HEK293T (cell line): ENCODE data around the gene MTCH2.

Source experiments
- ARNT ChIP-seq: fragments of 450-650 bp; IDR thresholded peaks from 2 replicates; pipeline ENCODE4 v1.6.1; 2017; ENCODE audit warnings: mild to moderate bottlenecking
- BHLHE40 ChIP-seq: fragments of 450-650 bp; IDR thresholded peaks from 2 replicates; pipeline ENCODE4 v1.6.1; 2016; ENCODE audit warnings: mild to moderate bottlenecking, moderate library complexity, borderline replicate concordance
- CTBP1 ChIP-seq: fragments of 450-650 bp; IDR thresholded peaks from 2 replicates; pipeline ENCODE4 v1.6.1; 2016; ENCODE audit warnings: borderline replicate concordance
- ELF4 ChIP-seq: fragments of 450-650 bp; IDR thresholded peaks from 2 replicates; pipeline ENCODE4 v1.6.1; 2017; ENCODE audit warnings: antibody characterized with exemption
- FOXA1 ChIP-seq: fragments of 450-650 bp; IDR thresholded peaks from 2 replicates; pipeline ENCODE4 v1.6.1; 2016; ENCODE audit warnings: mild to moderate bottlenecking
- FOXK2 ChIP-seq: fragments of 450-650 bp; IDR thresholded peaks from 2 replicates; pipeline ENCODE4 v1.6.1; 2016; ENCODE audit warnings: mild to moderate bottlenecking
- FOXM1 ChIP-seq: fragments of 450-650 bp; IDR thresholded peaks from 2 replicates; pipeline ENCODE4 v1.6.1; 2017; ENCODE audit warnings: mild to moderate bottlenecking, borderline replicate concordance
- HDGF ChIP-seq: fragments of 450-650 bp; IDR thresholded peaks from 2 replicates; pipeline ENCODE4 v1.6.1; 2017; ENCODE audit warnings: antibody characterized with exemption, borderline replicate concordance
- LEF1 ChIP-seq: fragments of 450-650 bp; IDR thresholded peaks from 2 replicates; pipeline ENCODE4 v1.6.1; 2017; ENCODE audit warnings: mild to moderate bottlenecking, borderline replicate concordance
- SP1 ChIP-seq: fragments of 450-650 bp; IDR thresholded peaks from 2 replicates; pipeline ENCODE4 v1.6.1; 2017
- SUZ12 ChIP-seq: fragments of 450-650 bp; IDR thresholded peaks from 2 replicates; pipeline ENCODE4 v1.6.1; 2016; ENCODE audit warnings: mild to moderate bottlenecking
- TARDBP ChIP-seq: fragments of 450-650 bp; IDR thresholded peaks from 2 replicates; pipeline ENCODE4 v1.6.1; 2016
- TF ChIP-seq, protein P1 (sequence below): fragments of 450-650 bp; IDR thresholded peaks from 2 replicates; pipeline ENCODE4 v1.6.1; 2016

DNA sequence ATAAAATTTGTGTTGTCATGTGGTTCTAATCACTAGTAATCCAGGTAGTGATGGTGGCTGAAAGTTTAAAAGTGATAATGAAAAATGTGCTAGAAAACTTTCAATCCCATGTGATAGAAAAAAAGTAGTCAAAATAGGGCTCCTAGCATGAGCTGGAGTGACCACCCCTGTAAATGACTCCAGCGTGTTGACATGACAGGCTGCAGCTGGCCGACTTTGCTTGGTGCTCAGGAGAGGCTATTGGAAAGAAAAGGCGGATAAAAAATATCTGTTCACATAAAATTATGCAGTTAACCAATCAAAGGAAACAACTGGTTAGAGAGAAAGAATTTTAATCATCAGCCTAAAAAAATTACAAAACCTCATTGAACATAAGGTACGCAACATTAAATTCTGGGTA is 16.9 kb upstream of the MTCH2 start:
- TF ChIP-seq, protein P1, sequence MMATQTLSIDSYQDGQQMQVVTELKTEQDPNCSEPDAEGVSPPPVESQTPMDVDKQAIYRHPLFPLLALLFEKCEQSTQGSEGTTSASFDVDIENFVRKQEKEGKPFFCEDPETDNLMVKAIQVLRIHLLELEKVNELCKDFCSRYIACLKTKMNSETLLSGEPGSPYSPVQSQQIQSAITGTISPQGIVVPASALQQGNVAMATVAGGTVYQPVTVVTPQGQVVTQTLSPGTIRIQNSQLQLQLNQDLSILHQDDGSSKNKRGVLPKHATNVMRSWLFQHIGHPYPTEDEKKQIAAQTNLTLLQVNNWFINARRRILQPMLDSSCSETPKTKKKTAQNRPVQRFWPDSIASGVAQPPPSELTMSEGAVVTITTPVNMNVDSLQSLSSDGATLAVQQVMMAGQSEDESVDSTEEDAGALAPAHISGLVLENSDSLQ = no peak
- TF ChIP-seq ELF4 = no peak
- TF ChIP-seq SUZ12 = no peak
- no peak for TF ChIP-seq BHLHE40
- no peak for TF ChIP-seq FOXA1
- TF ChIP-seq SP1 = no peak
- no peak for TF ChIP-seq CTBP1
- no peak for TF ChIP-seq FOXM1
- TF ChIP-seq TARDBP = no peak
- TF ChIP-seq HDGF = no peak
- no peak for TF ChIP-seq LEF1
- TF ChIP-seq FOXK2 = no peak
- no peak for TF ChIP-seq ARNT
